Upper lobe of right lung (tissue), 1 donor: ENCODE results near the gene TESK1. TPM values are rescaled to one million over a fixed set of nuclear protein-coding genes. Genes with fewer than 3 reads are reported as not detected.

Experiments
- ATAC-seq: fragments of 200-7000 bp; cut with Tn5 transposase; one replicate; pipeline ENCODE4 v1.9.1; 2020; ENCODE audit warnings: mild to moderate bottlenecking, moderate library complexity
- DNase-seq: peaks from one replicate; pipeline ENCODE4 v3.0.0-alpha.2; 2020
- H3K27ac ChIP-seq: fragments of 200-600 bp; one replicate; pipeline ENCODE4 v1.8.0; 2022
- H3K27me3 ChIP-seq: fragments of 200-600 bp; one replicate; pipeline ENCODE4 v1.8.0; 2022; ENCODE audit warnings: mild to moderate bottlenecking
- H3K36me3 ChIP-seq: fragments of 200-600 bp; one replicate; pipeline ENCODE4 v1.8.0; 2022
- H3K4me1 ChIP-seq: fragments of 200-600 bp; one replicate; pipeline ENCODE4 v1.8.0; 2022
- H3K4me3 ChIP-seq: fragments of 200-600 bp; one replicate; pipeline ENCODE4 v1.8.0; 2022; ENCODE audit warnings: mild to moderate bottlenecking
- H3K9me3 ChIP-seq: fragments of 200-600 bp; one replicate; pipeline ENCODE4 v1.8.0; 2022
- intact Hi-C: fragments of 100-400 bp; cut with DNase I; formaldehyde crosslinking; loops from one replicate; pipeline ENCODE4 v1.11.0; 2022
- total RNA-seq: library from RNA; stranded (reverse); fragmentation: NEBNext Ultra II Directional; extraction: Animal tissue kit (Norgen Biotek cat#: 25700); gene quantifications from one replicate; pipeline ENCODE4 v1.2.1, GENCODE V29; 2021
- TF ChIP-seq, protein P1 (sequence below): fragments of 200-600 bp; IDR thresholded peaks from one replicate; pipeline ENCODE4 v1.8.0; 2022; ENCODE audit warnings: antibody characterized with exemption
- donor health status: DM: no; HTN: yes; CAD: no; lungs with severe emphysema.

The TESK1 gene
- total RNA-seq, 1 donor from 2014 or later: 43.9 TPM

DNA sequence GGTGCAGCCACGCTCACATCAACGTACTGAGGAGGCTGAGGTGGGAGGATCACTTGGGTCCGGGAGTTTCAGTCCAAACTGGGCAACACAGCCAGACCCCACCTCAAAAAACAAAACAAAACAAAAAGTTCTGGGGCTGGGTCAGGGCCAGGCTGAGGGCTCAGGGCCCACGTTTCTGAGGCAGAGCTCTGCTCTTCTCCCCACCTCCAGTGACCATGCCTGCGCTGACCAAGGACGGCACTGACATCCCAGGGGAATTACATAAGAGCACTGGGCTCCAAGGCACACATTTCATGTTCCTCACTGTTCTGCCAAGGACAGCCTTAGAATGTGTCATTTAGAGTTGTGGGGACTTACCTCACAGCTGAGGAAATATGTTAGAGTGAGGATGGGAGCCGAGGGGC, 40.4 kb upstream of the TESK1 start:
- H3K27me3 ChIP-seq: no peaks in the 10 kb centered on the region
- DNase-seq (no peak), ATAC-seq (no peak)
- intact Hi-C loops: no loop called here
- no peak overlapping the region for H3K27ac ChIP-seq
- peaks cover 4% of the 10 kb centered on the region for H3K4me1 ChIP-seq
- TF ChIP-seq, protein P1, sequence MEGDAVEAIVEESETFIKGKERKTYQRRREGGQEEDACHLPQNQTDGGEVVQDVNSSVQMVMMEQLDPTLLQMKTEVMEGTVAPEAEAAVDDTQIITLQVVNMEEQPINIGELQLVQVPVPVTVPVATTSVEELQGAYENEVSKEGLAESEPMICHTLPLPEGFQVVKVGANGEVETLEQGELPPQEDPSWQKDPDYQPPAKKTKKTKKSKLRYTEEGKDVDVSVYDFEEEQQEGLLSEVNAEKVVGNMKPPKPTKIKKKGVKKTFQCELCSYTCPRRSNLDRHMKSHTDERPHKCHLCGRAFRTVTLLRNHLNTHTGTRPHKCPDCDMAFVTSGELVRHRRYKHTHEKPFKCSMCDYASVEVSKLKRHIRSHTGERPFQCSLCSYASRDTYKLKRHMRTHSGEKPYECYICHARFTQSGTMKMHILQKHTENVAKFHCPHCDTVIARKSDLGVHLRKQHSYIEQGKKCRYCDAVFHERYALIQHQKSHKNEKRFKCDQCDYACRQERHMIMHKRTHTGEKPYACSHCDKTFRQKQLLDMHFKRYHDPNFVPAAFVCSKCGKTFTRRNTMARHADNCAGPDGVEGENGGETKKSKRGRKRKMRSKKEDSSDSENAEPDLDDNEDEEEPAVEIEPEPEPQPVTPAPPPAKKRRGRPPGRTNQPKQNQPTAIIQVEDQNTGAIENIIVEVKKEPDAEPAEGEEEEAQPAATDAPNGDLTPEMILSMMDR: no peak
- H3K4me3 ChIP-seq: no peak overlapping the region
- H3K9me3 ChIP-seq: no peaks in the 10 kb centered on the region
- H3K36me3 ChIP-seq: peaks cover 12% of the 10 kb centered on the region

DNA sequence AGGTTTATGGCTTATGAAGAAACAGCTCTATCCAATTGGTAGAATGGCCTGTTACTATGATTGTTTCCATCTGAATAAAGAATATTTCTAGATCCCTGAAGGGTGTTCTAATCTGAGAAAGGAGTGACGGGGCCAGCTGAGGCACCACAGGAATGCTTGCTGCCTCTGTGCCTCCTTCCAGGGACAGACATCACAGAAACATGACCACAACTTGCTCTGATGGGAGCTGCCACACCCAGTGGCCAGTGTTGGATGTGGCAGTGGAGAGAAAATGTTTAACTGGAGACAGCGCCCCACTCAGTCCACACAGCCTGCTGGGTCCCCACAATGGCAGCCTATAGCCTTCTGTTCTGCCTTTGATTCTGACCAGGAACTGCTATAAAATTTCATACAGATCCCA, 38.6 kb upstream of the TESK1 start:
- Histone ChIP-seq H3K9me3 (no peaks in the 10 kb centered on the region), H3K27me3 (no peaks in the 10 kb centered on the region), H3K4me1 (peaks cover 11% of the 10 kb centered on the region), H3K4me3 (no peak overlapping the region), H3K27ac (no peak overlapping the region), H3K36me3 (peaks cover under 1% of the 10 kb centered on the region)
- ATAC-seq: no peak
- intact Hi-C loops: no loop called here
- TF ChIP-seq, protein P1: no peak
- DNase-seq: no peak

DNA sequence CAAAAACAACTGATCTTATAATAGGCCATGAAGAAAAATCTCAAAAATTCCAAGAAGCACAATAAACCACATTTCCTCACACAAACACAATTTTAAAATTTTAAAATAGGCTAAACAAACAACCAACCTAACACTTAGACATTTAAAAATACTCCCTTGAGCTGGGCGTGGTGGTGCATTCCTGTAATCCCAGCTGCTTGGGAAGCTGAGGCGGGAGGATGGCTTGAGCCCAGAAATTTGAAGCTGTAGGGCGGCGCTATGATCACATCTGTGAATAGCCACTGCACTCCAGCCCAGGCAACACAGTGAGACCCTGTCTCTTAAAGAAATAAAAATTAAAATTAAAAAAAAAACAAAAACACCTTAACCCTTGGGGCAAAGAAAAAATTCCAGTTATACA, 36.9 kb upstream of the TESK1 start:
- Histone ChIP-seq H3K27ac (no peak overlapping the region), H3K4me3 (no peak overlapping the region), H3K9me3 (no peaks in the 10 kb centered on the region), H3K4me1 (peaks cover 11% of the 10 kb centered on the region), H3K27me3 (no peaks in the 10 kb centered on the region), H3K36me3 (no peaks in the 10 kb centered on the region)
- no peak for DNase-seq
- ATAC-seq: peak; percentile 42
- TF ChIP-seq, protein P1: no peak
- intact Hi-C loops: no loop called here

DNA sequence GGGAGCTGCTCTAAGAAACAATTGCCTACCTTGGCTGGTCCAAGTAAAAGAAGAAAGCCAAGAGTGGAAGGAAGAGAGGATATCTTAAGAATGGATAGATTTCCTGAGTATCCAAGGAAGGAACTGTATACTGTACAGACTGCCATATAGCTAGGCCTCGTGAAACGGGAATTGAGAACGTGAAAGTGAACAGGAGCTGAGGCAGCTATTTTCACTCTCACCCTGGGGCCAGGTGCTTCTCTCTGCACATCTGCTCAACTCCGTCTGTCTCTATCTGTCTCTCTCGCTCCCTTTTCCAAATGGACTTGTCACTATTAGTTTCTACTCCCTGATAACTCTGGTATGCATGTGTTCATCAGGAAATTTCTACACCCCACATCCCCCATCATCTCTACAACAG, 35.9 kb upstream of the TESK1 start:
- Histone ChIP-seq H3K27me3 (no peaks in the 10 kb centered on the region), H3K4me1 (peaks cover 7% of the 10 kb centered on the region), H3K27ac (no peak overlapping the region), H3K4me3 (no peak overlapping the region), H3K36me3 (no peaks in the 10 kb centered on the region), H3K9me3 (no peaks in the 10 kb centered on the region)
- intact Hi-C loops: no loop called here
- TF ChIP-seq, protein P1: no peak
- ATAC-seq: no peak
- no peak for DNase-seq

DNA sequence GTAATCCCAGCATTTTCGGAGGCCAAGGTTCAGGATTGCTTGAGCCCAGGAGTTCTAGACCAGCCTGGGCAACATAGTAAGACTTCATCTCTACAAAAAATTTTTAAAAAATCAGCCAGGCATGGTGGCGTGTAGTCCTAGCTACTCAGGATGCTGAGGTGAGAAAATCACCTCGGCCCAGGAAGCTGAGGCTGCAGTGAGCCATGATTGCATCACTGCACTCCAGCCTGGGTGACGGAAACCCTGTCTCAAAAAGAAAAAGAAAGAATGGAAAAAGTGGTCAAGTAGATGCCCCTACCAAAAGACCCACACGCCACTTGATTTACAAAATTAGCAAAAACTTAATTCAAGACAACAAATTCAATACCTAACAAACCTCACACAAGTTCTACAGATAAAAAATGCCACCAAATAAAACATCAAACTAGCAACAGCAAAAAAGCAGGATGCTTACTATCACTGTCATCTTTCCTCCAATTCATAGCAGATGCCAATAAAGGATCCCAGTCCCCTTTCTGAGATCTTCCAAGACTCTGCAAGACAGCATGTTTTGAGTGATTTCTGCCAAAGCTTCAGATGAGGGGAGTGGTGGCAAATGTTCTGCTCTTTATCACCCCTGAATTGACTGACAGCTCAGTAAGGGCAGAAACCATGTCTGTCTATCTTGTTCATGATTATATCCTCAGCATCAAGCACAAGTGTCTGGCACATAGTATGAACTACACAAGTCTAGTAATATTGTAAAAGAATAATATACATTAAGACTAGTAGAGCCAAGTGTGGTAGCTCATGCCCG, 34.2 kb upstream of the TESK1 start:
- H3K9me3 ChIP-seq: no peaks in the 10 kb centered on the region
- H3K27ac ChIP-seq: no peak overlapping the region
- H3K4me1 ChIP-seq: peaks cover 7% of the 10 kb centered on the region
- H3K27me3 ChIP-seq: no peaks in the 10 kb centered on the region
- DNase-seq: no peak
- TF ChIP-seq, protein P1: no peak
- intact Hi-C loops: no loop called here
- H3K4me3 ChIP-seq: no peak overlapping the region
- H3K36me3 ChIP-seq: no peaks in the 10 kb centered on the region
- ATAC-seq: no peak
